Measurements from ENCODE around the gene SCYGR1. TPM values are rescaled to one million over a fixed set of nuclear protein-coding genes. Genes with fewer than 3 reads are reported as not detected.

SCYGR1 gene
- polyA plus RNA-seq, 1 donor (not counting 4 experiments of a cell fraction or from before 2014, with no cell fraction given): not detected

GRCh38 chr2:227410191-227410590 is 22.4 kb upstream of the SCYGR1 start:
- DNase-seq (ENCODE audit: low read depth, low spot score) (no peak), FAIRE-seq (no peak)
- Histone ChIP-seq H2AFZ (ENCODE audit: control insufficient read depth, low read length) (no peak overlapping the region), H3K4me2 (ENCODE audit: control insufficient read depth, extremely low read depth, insufficient read depth, low read depth, low read length) (no peak overlapping the region), H3K4me1 (ENCODE audit: control insufficient read depth, extremely low read depth, insufficient read depth, low read length) (peaks cover 57% of the 10 kb centered on the region), H3K79me2 (ENCODE audit: control insufficient read depth, insufficient read depth, low read length) (no peaks in the 10 kb centered on the region), H3K9ac (ENCODE audit: control insufficient read depth, extremely low read depth, insufficient read depth, low read length) (no peak overlapping the region), H4K20me1 (ENCODE audit: control insufficient read depth, extremely low read depth, insufficient read depth, low read length) (no peaks in the 10 kb centered on the region), H3K4me3 (ENCODE audit: control insufficient read depth in 2 of 3, extremely low read depth in 1 of 3, insufficient read depth in 2 of 3, low read depth in 1 of 3, low read length in 3 of 3) (no peak overlapping the region), H3K36me3 (ENCODE audit: control insufficient read depth in 2 of 2, extremely low read depth in 1 of 2, insufficient read depth in 2 of 2, low read length in 2 of 2) (no peaks in the 10 kb centered on the region), H3K27ac (ENCODE audit: control insufficient read depth, insufficient read depth, low read length) (no peak overlapping the region), H3K9me1 (ENCODE audit: control insufficient read depth, extremely low read depth, insufficient read depth, low read length) (no peaks in the 10 kb centered on the region), H3K9me3 (ENCODE audit: control insufficient read depth, low read depth, low read length) (no peaks in the 10 kb centered on the region), H3K27me3 (ENCODE audit: control insufficient read depth, extremely low read depth, insufficient read depth, low read length) (no peaks in the 10 kb centered on the region)
- dilution Hi-C loops (cut with MboI; ENCODE audit: extremely low pct_ligation_motif_present, low sequenced_read_pairs): no loop called here
- TF ChIP-seq, protein P1, sequence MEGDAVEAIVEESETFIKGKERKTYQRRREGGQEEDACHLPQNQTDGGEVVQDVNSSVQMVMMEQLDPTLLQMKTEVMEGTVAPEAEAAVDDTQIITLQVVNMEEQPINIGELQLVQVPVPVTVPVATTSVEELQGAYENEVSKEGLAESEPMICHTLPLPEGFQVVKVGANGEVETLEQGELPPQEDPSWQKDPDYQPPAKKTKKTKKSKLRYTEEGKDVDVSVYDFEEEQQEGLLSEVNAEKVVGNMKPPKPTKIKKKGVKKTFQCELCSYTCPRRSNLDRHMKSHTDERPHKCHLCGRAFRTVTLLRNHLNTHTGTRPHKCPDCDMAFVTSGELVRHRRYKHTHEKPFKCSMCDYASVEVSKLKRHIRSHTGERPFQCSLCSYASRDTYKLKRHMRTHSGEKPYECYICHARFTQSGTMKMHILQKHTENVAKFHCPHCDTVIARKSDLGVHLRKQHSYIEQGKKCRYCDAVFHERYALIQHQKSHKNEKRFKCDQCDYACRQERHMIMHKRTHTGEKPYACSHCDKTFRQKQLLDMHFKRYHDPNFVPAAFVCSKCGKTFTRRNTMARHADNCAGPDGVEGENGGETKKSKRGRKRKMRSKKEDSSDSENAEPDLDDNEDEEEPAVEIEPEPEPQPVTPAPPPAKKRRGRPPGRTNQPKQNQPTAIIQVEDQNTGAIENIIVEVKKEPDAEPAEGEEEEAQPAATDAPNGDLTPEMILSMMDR (optimal IDR thresholded peaks at IDR 0.05 in 1 of 3, IDR thresholded peaks at IDR 0.05 in 1 of 3, conservative IDR thresholded peaks at IDR 0.05 in 1 of 3; ENCODE audit: extremely low read depth in 1 of 3, insufficient read depth in 2 of 3, low read length in 3 of 3): no peak
- TF ChIP-seq EZH2 (IDR thresholded peaks at IDR 0.05; ENCODE audit: low read length): no peak

DNA sequence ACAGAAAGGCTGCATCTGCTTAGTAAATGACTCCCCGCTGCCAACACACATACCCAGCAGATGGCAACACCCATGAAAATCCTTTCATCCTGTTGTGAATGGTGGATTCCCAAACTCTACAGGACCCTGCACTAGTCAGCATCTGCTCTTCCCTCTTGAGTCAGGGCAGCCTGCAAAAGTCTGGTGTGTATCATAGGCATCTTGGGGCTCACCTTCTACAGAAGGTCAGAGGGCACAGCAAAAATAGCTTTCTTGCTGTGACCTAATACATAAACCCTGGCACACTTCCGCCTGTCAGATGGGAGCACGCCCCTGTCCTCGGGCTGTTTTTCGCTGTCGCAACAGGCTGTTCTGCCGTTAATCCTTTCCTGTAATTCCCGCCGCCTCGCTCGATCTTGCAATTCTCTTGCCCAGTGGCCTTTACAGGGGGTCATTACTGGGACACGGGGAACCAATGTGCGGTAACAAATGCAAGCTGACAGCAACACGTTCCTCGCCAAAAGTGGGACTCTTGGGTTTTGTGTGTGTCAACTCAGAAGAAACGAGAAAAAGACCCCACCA is 19.9 kb upstream of the SCYGR1 start:
- Histone ChIP-seq H3K4me3 (ENCODE audit: control insufficient read depth in 2 of 3, extremely low read depth in 1 of 3, insufficient read depth in 2 of 3, low read depth in 1 of 3, low read length in 3 of 3) (peak overlapping the region in 1 of 3 experiments; percentile 34), H3K9ac (ENCODE audit: control insufficient read depth, extremely low read depth, insufficient read depth, low read length) (peak overlapping the region; percentile 30), H3K27ac (ENCODE audit: control insufficient read depth, insufficient read depth, low read length) (peak overlapping the region; percentile 42), H3K79me2 (ENCODE audit: control insufficient read depth, insufficient read depth, low read length) (no peaks in the 10 kb centered on the region), H3K27me3 (ENCODE audit: control insufficient read depth, extremely low read depth, insufficient read depth, low read length) (no peaks in the 10 kb centered on the region), H4K20me1 (ENCODE audit: control insufficient read depth, extremely low read depth, insufficient read depth, low read length) (no peaks in the 10 kb centered on the region), H3K36me3 (ENCODE audit: control insufficient read depth in 2 of 2, extremely low read depth in 1 of 2, insufficient read depth in 2 of 2, low read length in 2 of 2) (no peaks in the 10 kb centered on the region), H3K4me2 (ENCODE audit: control insufficient read depth, extremely low read depth, insufficient read depth, low read depth, low read length) (peak overlapping the region; percentile 77), H3K9me1 (ENCODE audit: control insufficient read depth, extremely low read depth, insufficient read depth, low read length) (no peaks in the 10 kb centered on the region), H3K9me3 (ENCODE audit: control insufficient read depth, low read depth, low read length) (no peaks in the 10 kb centered on the region), H2AFZ (ENCODE audit: control insufficient read depth, low read length) (peak overlapping the region; percentile 56), H3K4me1 (ENCODE audit: control insufficient read depth, extremely low read depth, insufficient read depth, low read length) (peaks cover 41% of the 10 kb centered on the region)
- FAIRE-seq (no peak), DNase-seq (ENCODE audit: low read depth, low spot score) (peak; percentile 63)
- TF ChIP-seq, protein P1 (optimal IDR thresholded peaks at IDR 0.05 in 1 of 3, IDR thresholded peaks at IDR 0.05 in 1 of 3, conservative IDR thresholded peaks at IDR 0.05 in 1 of 3; ENCODE audit: extremely low read depth in 1 of 3, insufficient read depth in 2 of 3, low read length in 3 of 3): peak in 2 of 3 experiments; percentile 9 to 38
- TF ChIP-seq EZH2 (IDR thresholded peaks at IDR 0.05; ENCODE audit: low read length): no peak
- dilution Hi-C loops (cut with MboI; ENCODE audit: extremely low pct_ligation_motif_present, low sequenced_read_pairs): no loop called here

Data from keratinocyte (primary cell).